A673 (cell line): ENCODE results near the gene SNX18. TPM values are rescaled to one million over a fixed set of nuclear protein-coding genes. Genes with fewer than 3 reads are reported as not detected.

Source experiments
- BruUV-seq: library from RNA; stranded (reverse); fragments of 400-500 nt; replicated peaks from 2 replicates; lab custom pipeline; 2021; lab: Mats Ljungman, UMichigan
- CTCF ChIA-PET: fragments of 300-600 bp; sonication (Branson Sonifier 250); formaldehyde crosslinking; loops from one replicate; lab custom pipeline; 2022; ENCODE audit warnings: antibody characterized with exemption; lab: Charles Lee
- POLR2A ChIA-PET: fragments of 300-600 bp; sonication (Branson Sonifier 250); formaldehyde crosslinking; loops from one replicate; lab custom pipeline; 2022; ENCODE audit warnings: antibody characterized with exemption; ENCODE audit not compliant: low non-redundant PET; lab: Charles Lee
- DNase-seq: peaks from one replicate; pipeline ENCODE4 v3.0.0-alpha.2; 2015; ENCODE audit warnings: low spot score
- H3K27ac ChIP-seq: fragments of 200-600 bp; sonication (generic); 2 replicates; pipeline ENCODE4 v1.5.1; 2016; ENCODE audit warnings: mixed run types, low read depth, mild to moderate bottlenecking, mixed read lengths, antibody characterized with exemption, low read length; ENCODE audit not compliant: poor library complexity, severe bottlenecking
- H3K27me3 ChIP-seq: fragments of 200-600 bp; sonication (generic); replicated peaks from 2 replicates; pipeline ENCODE4 v1.6.1; 2017; ENCODE audit warnings: mixed run types, low read depth, mild to moderate bottlenecking, mixed read lengths, antibody characterized with exemption, low read length; ENCODE audit not compliant: insufficient read depth, poor library complexity
- H3K36me3 ChIP-seq: fragments of 200-600 bp; sonication (generic); 2 replicates; pipeline ENCODE4 v1.6.1; 2016; ENCODE audit warnings: mixed run types, mild to moderate bottlenecking, mixed read lengths, antibody characterized with exemption, low read length; ENCODE audit not compliant: insufficient read depth, poor library complexity, severe bottlenecking
- H3K4me1 ChIP-seq: fragments of 200-600 bp; sonication (generic); 2 replicates; pipeline ENCODE4 v1.6.1; 2017; ENCODE audit warnings: mixed run types, mild to moderate bottlenecking, mixed read lengths, antibody characterized with exemption, low read length; ENCODE audit not compliant: insufficient read depth, poor library complexity, severe bottlenecking
- H3K4me3 ChIP-seq: fragments of 200-600 bp; sonication (generic); 2 replicates; pipeline ENCODE4 v1.5.1; 2016; ENCODE audit warnings: low read depth, mixed run types, mild to moderate bottlenecking, mixed read lengths, low read length; ENCODE audit not compliant: poor library complexity, severe bottlenecking
- H3K9me3 ChIP-seq: fragments of 200-600 bp; sonication (generic); 2 replicates; pipeline ENCODE4 v1.6.1; 2016; ENCODE audit warnings: mixed run types, low read depth, mild to moderate bottlenecking, mixed read lengths, antibody characterized with exemption, low read length; ENCODE audit not compliant: poor library complexity, severe bottlenecking
- EZH2 ChIP-seq: fragments of 200-600 bp; sonication (generic); IDR thresholded peaks from 2 replicates; pipeline ENCODE4 v1.6.1; 2017; ENCODE audit warnings: borderline replicate concordance, low read depth, mild to moderate bottlenecking, mixed read lengths, antibody characterized with exemption, low read length; ENCODE audit not compliant: poor library complexity, severe bottlenecking
- intact Hi-C: fragments of 100-400 bp; cut with micrococcal nuclease; formaldehyde crosslinking; loops from one replicate; pipeline ENCODE4 v1.10.0; 2022; ENCODE audit not compliant: unreplicated experiment
- total RNA-seq: library from RNA; stranded (reverse); gene quantifications from 2 replicates; pipeline ENCODE4 v1.2.3, GENCODE V29; 2021
- TF ChIP-seq, protein P1 (sequence below): fragments of 300-800, 200-600 bp; sonication (generic); conservative IDR thresholded peaks from 2 replicates; pipeline ENCODE4 v1.5.1; 2017; ENCODE audit warnings: low read depth, mild to moderate bottlenecking, antibody characterized with exemption, low read length, moderate library complexity, mixed read lengths

The SNX18 gene
- total RNA-seq, 1 experiment from 2014 or later: 140 TPM

DNA sequence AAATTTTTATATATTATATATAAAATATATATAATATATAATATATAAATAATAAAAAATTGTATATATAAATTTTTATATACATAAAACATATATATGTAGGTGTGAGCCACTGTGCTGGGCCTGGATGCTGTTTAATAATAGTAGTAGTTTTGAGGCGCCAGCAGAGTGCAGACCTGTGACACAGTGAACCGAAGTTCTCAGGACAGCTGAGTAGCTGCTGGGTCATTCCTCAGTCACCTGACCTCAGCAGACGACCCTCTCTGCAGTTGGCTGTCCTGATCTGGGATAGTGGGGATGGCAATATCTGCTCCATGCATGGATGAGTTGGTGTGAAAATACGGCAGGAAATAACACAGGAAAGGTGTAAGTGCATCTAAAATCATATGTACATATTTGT, 3.3 kb upstream of the SNX18 start:
- POLR2A ChIA-PET: no interaction called here
- peaks cover 24% of the 10 kb centered on the region for H3K4me1 ChIP-seq
- H3K36me3 ChIP-seq: peaks cover 9% of the 10 kb centered on the region
- intact Hi-C loops: loop anchor here (10.0 kb wide), 1 partner anchor 631 kb away; no protein-coding TSS in a partner anchor
- peak overlapping the region; percentile 96 for H3K27ac ChIP-seq
- no peaks in the 10 kb centered on the region for H3K9me3 ChIP-seq
- TF ChIP-seq, protein P1, sequence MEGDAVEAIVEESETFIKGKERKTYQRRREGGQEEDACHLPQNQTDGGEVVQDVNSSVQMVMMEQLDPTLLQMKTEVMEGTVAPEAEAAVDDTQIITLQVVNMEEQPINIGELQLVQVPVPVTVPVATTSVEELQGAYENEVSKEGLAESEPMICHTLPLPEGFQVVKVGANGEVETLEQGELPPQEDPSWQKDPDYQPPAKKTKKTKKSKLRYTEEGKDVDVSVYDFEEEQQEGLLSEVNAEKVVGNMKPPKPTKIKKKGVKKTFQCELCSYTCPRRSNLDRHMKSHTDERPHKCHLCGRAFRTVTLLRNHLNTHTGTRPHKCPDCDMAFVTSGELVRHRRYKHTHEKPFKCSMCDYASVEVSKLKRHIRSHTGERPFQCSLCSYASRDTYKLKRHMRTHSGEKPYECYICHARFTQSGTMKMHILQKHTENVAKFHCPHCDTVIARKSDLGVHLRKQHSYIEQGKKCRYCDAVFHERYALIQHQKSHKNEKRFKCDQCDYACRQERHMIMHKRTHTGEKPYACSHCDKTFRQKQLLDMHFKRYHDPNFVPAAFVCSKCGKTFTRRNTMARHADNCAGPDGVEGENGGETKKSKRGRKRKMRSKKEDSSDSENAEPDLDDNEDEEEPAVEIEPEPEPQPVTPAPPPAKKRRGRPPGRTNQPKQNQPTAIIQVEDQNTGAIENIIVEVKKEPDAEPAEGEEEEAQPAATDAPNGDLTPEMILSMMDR: no peak
- no peak for TF ChIP-seq EZH2
- no TSS peak for BruUV-seq
- CTCF ChIA-PET: interaction anchor here (0.9 kb wide), 1 partner anchor 271 kb away, joined by 3 read pairs; no protein-coding TSS in a partner anchor
- H3K27me3 ChIP-seq: no peaks in the 10 kb centered on the region
- H3K4me3 ChIP-seq: peak overlapping the region; percentile 9
- peak; percentile 38 for DNase-seq

DNA sequence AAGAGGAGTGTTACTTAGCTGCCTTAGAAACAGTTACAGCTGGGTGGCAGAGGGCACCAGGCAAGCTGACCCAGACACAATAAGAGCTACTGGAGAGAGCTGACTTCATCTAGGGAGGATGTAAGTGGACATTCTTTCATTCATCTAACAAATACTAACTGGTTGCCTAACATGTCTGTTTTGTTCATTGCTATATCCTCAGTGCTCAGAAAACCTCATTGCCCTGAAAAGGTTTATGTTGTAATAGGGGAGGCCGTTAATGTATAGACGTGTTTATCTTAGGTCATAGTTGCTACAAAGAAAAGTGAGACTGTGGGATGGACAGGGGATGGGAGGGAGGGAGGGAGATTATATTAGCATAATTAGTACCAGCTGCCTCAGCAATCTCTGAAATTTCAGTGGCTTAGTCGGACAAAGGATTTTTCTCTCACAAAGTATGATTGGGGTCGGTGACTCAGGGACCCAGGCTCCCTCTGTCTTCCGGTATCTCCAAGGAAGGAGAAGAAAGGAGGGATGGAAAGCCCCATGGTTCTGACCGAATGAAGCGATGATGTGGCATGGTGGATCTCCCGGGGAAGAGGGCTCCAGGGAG, 2.6 kb upstream of the SNX18 start:
- BruUV-seq: no TSS peak
- ChIA-PET POLR2A (no interaction called here), CTCF (interaction anchor here (0.9 kb wide), 1 partner anchor 271 kb away, joined by 3 read pairs; no protein-coding TSS in a partner anchor)
- peak overlapping the region; percentile 96 for H3K27ac ChIP-seq
- DNase-seq: peak; percentile 85
- no peaks in the 10 kb centered on the region for H3K9me3 ChIP-seq
- H3K27me3 ChIP-seq: no peaks in the 10 kb centered on the region
- H3K4me1 ChIP-seq: peaks cover 24% of the 10 kb centered on the region
- intact Hi-C loops: loop anchor here (5.0 to 10.0 kb wide), 2 partner anchors 187 to 630 kb away; no protein-coding TSS in a partner anchor
- peaks cover 15% of the 10 kb centered on the region for H3K36me3 ChIP-seq
- H3K4me3 ChIP-seq: peak overlapping the region; percentile 9
- TF ChIP-seq, protein P1: no peak
- TF ChIP-seq EZH2: no peak

GRCh38 chr5:54515634-54516033, 1.9 kb upstream of the SNX18 start:
- BruUV-seq: no TSS peak
- ChIA-PET CTCF (interaction anchor here (0.6 to 3.8 kb wide), 3 partner anchors 26 to 330 kb away, joined by 3 to 28 read pairs (median 9); no protein-coding TSS in a partner anchor), POLR2A (no interaction called here)
- intact Hi-C loops: loop anchor here (1.0 to 10.0 kb wide), 3 partner anchors 187 to 629 kb away; no protein-coding TSS in a partner anchor
- peaks cover 22% of the 10 kb centered on the region for H3K36me3 ChIP-seq
- TF ChIP-seq, protein P1: no peak
- no peak for TF ChIP-seq EZH2
- peaks cover 24% of the 10 kb centered on the region for H3K4me1 ChIP-seq
- peak; percentile 46 for DNase-seq
- H3K27ac ChIP-seq: peak overlapping the region; percentile 96
- no peaks in the 10 kb centered on the region for H3K9me3 ChIP-seq
- peak overlapping the region; percentile 9 for H3K4me3 ChIP-seq
- no peaks in the 10 kb centered on the region for H3K27me3 ChIP-seq
